DOHH2 (cell line): ENCODE results near the gene BTLA.

Experiments used
- CTCF ChIP-seq: fragments of 200-600 bp; sonication (generic); IDR thresholded peaks from one replicate; pipeline ENCODE4 v1.5.1; 2014; ENCODE audit warnings: antibody characterized with exemption, mild to moderate bottlenecking, low read depth, low read length; ENCODE audit not compliant: poor library complexity, severe bottlenecking
- EZH2phosphoT487 ChIP-seq: fragments of 200-600 bp; sonication (generic); IDR thresholded peaks from 2 replicates; pipeline ENCODE4 v1.6.1; 2017; ENCODE audit warnings: borderline replicate concordance, mild to moderate bottlenecking, antibody characterized with exemption, low read length, moderate library complexity, mixed read lengths

- TF ChIP-seq CTCF, result no peak
- no peak for TF ChIP-seq EZH2phosphoT487
These were observed 28.5 kb downstream of the BTLA start for GRCh38 chr3:112470788-112471187.
